Adrenal gland (tissue), 5 donors: ENCODE data around the gene DPM3.

Experiments
- POLR2A ChIP-seq, 2 donors: fragments of 450-650 bp; IDR thresholded peaks; one replicate each; pipeline ENCODE4 v1.6.1; 2017; ENCODE audit warnings: antibody characterized with exemption in 2 of 2, mild to moderate bottlenecking in 2 of 2, moderate library complexity in 1 of 2
- TF ChIP-seq, protein P1 (sequence below), 6 experiments: fragments of 450-650 bp in 4 of 6; fragments of 200-600 bp in 2 of 6; sonication (generic) in 1 of 6; IDR thresholded peaks; 1 replicate in 5 of 6; 2 replicates in 1 of 6; pipeline versions ENCODE4 v1.5.1 to v1.8.0; 2016 to 2021; ENCODE audit warnings: antibody characterized with exemption in 6 of 6, mild to moderate bottlenecking in 2 of 6, moderate library complexity in 1 of 6
- donor health status: DM: no; HTN: no; CAD: no.

DNA sequence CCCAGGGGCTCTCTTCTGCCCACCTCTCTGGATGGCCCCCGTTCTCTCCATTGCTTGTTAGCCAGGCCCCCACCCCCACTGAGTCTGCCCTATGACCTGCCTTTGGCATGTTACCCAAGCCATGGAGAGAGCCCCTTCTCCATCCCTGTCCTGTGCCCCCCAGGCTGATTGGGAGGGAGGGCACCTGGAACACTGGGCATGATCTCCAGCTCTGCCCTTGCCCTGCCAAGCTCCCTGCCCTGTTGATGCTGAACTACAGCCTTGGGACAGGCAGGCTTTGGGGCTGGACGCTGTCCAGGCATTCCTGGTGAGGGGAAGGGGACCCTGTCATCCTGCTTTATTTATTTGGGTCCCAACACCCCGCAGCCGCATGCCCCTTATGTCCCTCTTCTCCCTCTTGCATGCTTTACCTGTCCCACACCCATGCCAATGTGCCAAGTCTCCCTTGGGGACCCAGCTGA, 44.0 kb upstream of the DPM3 start:
- no peak for TF ChIP-seq POLR2A (IDR thresholded peaks at IDR 0.05)
- TF ChIP-seq, protein P1, sequence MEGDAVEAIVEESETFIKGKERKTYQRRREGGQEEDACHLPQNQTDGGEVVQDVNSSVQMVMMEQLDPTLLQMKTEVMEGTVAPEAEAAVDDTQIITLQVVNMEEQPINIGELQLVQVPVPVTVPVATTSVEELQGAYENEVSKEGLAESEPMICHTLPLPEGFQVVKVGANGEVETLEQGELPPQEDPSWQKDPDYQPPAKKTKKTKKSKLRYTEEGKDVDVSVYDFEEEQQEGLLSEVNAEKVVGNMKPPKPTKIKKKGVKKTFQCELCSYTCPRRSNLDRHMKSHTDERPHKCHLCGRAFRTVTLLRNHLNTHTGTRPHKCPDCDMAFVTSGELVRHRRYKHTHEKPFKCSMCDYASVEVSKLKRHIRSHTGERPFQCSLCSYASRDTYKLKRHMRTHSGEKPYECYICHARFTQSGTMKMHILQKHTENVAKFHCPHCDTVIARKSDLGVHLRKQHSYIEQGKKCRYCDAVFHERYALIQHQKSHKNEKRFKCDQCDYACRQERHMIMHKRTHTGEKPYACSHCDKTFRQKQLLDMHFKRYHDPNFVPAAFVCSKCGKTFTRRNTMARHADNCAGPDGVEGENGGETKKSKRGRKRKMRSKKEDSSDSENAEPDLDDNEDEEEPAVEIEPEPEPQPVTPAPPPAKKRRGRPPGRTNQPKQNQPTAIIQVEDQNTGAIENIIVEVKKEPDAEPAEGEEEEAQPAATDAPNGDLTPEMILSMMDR (IDR thresholded peaks at IDR 0.05): no peak
